Posterior vena cava (tissue), 2 donors: ENCODE results near the gene AQP6. TPM values are rescaled to one million over a fixed set of nuclear protein-coding genes. Genes with fewer than 3 reads are reported as not detected.
"Not testable (repeated sequence)": the region's sequence is repeated elsewhere in the genome, so short reads cannot be mapped to it uniquely, and the experiment has no call there.

Experiments
- DNase-seq: peaks from one replicate; pipeline ENCODE4 v3.0.0-alpha.2; 2020; ENCODE audit warnings: low spot score
- intact Hi-C, 2 donors: fragments of 100-400 bp; cut with DNase I; formaldehyde crosslinking; loops; one replicate each; pipeline versions ENCODE4 v1.14.1 to v1.14.2; 2022 to 2023
- total RNA-seq, 2 donors: library from RNA; stranded (reverse); fragmentation: NEBNext Ultra II Directional; extraction: Animal tissue kit (Norgen Biotek cat#: 25700); gene quantifications; one replicate each; pipeline ENCODE4 v1.2.1, GENCODE V29; 2021
- donor health status: DM: yes; HTN: yes; CAD: no.
- donor health status: DM: yes; HTN: yes; CAD: no.

AQP6 gene
- total RNA-seq, 2 donors from 2014 or later, result 0.05 TPM; not detected in 1

DNA sequence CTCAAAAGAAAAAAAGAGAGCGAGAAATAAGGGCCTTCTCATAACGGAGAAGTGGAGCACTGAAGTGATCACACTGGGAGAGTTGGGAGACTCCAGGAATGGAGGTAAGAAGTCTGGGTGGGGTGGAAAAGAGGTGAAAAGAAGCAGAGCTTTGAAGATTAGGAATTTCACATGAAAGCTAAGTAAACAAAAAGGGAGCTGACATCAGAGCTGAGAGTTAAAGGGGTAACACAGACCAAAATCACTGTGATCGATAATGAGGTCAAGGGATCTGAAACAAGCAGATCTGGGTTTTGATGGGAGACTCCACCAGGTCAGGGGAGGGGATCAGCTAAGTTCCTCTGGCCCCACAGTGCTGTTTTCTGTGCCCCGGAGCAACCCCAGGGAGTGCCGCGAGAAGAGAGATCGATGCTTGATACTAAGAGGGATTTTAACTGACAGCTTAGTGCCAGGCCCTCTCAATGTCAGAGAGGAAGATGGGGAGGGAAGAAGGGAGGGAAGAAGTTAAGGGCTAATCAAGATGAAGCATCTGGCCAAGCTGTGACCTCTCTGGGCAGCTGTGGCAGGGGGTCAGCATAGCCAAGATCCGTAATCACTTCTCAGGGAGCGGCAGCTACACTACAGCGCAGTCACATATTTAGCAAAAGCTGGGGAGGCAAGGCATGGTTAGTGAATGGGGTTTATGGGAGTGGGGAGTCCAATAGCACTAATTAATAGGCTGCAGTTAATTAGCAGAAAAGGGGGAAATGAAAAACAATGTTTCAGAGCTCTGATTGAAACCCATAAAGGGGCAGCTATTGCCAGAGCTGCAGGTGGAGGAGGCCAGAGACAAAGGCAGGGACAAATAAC, 8.0 kb downstream of the AQP6 start:
- intact Hi-C loops, result no loop called here

DNA sequence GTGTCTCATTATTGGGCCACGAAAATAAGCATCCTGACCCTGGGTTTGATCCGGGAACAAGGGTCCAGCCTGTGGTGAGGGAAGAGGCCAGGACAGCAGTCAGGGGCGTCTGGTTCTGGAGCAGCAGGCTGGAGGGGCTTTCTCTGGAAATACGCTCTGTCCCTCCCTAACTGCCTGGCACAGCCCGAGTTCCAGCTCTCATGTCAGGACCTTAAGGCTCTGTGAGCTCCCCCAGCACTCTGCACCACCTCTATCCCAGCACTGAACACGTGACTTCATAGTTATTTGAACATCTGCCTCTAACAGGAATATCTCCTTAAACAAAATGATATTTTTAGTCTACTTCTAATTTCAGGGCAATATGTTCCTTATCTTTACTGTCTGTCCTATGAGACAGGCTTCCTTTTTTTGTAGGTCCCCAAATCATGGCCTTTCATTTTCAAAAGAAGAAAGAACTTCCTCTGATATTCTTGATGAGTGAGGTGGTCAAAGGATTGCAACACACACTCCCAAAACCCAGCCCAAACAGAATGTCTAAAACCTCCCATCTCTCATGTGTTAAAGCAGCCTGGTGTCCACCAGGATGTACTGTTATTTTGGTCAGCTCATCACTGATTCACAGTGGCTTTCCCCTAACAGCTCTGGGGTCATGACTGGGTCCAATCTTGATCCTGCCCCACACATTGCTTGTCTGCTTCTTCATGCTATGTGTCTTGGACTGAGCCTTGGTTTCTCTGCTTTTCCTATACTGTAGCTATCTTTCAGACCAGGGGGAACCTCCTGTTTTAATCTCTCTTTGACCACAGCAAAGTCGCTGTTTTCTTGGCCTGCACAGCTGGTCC, 9.7 kb downstream of the AQP6 start:
- no peak for DNase-seq
- intact Hi-C loops, result no loop called here

More for the DNA sequence above, 8.0 kb downstream of the AQP6 start:
- DNase-seq, result no peak

DNA sequence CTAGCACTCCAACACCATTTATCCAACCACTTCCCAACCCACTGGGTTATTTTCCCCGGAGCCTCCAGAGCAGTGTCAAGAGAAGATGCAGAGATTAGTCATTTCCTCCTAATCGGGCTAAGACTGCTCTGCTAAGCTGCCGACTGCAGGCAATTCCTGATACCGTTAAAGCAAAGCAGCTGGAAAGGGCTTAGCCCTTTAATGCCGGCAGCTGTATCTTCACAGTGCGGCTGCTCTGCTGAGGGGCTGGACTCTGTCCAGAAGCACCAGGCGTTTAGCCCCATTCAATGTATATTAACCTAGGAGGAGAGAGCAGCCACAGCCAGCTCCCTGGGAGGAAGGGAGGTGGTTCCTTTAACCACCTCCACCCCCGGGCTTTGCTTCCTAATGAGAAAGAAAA, 11.1 kb downstream of the AQP6 start:
- intact Hi-C loops, result no loop called here
- no peak for DNase-seq

GRCh38 chr12:49984476-49985359, 12.0 kb downstream of the AQP6 start:
- no peak for DNase-seq
- intact Hi-C loops, result no loop called here

- DNase-seq, result no peak
- intact Hi-C loops, result no loop called here
Observed at GRCh38 chr12:49985981-49986380, 13.2 kb downstream of the AQP6 start.

DNA sequence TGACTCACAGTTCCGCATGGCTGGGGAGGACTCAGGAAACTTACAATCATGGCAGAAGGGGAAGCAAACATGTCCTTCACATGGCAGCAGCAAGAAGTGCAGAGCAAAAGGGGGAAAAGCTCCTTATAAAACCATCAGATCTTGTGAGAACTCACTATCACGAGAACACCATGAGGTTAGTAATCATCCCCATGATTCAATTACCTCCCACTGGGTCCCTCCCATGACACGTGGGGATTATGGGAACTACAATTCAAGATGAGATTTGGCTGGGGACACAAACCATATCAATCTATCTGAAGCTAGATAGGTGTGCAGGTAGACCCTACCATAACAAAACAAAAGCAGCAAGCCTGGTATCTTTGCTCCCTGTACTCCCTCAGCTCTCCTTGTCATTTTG, 13.7 kb downstream of the AQP6 start:
- intact Hi-C loops, DNase-seq: not testable (repeated sequence)

GRCh38 chr12:49987625-49988303, 15.0 kb downstream of the AQP6 start:
- no peak for DNase-seq
- intact Hi-C loops, result no loop called here

- DNase-seq, intact Hi-C loops: not testable (repeated sequence)
Observed at GRCh38 chr12:49989400-49989799, 16.7 kb downstream of the AQP6 start.

DNA sequence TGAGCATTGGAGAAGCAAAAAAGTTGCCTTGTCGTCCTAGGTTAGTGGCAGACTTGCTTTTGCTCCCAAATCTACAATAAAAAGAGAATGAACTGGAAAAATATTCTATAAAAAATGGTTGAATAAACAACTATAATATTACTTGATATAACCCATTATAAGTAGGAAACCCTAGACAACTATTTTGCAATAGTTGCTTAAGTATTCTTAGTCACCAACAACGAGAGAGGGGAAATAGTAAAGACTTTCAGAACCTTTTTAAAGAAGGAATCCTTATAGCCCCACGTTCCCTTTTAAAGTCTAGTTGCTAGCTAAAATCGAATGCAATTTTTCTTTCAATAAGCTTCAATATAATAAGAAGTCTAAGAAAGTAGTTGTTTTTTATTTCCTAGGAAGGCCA, 17.5 kb downstream of the AQP6 start:
- DNase-seq, result no peak
- intact Hi-C loops, result no loop called here

DNA sequence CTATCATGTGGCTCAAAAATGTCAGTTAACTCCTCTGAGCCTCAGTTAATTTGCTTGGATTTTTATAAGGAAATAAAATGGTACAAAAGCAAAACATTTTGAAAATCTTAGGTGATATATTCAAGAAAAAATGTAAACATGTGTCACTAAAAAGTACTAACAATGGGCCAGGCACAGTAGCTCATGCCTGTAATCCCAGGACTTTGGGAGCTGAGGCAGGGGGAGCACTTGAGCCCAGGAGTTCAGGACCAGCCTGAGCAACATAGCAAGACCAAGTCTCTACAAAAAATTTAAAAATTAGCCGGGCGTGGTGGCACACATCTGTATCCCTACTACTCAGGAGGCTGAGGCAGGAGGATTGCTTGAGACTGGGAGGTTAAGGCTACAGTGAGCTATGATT, 25.7 kb downstream of the AQP6 start:
- no peak for DNase-seq

DNA sequence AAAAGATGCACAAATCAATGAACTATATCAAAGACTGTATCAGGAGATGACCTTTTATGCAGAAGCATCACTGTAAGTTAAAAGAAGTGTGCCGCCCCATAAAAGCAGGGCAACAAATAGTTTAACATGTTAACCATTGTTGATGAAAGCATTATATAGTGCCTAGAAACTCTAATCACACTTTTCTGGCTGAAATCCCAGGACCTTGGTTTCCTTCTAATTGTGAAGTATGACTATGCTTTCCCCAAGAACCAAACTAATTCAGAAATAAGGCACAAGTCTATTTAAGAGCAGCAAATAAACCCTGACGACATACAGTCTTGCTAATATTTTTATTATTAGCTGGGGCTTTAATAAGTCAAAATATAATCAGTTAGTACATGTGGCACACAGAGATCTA, 30.8 kb downstream of the AQP6 start:
- no peak for DNase-seq
- intact Hi-C loops, result no loop called here

More for the DNA sequence above, 25.7 kb downstream of the AQP6 start:
- intact Hi-C loops, result no loop called here

DNA sequence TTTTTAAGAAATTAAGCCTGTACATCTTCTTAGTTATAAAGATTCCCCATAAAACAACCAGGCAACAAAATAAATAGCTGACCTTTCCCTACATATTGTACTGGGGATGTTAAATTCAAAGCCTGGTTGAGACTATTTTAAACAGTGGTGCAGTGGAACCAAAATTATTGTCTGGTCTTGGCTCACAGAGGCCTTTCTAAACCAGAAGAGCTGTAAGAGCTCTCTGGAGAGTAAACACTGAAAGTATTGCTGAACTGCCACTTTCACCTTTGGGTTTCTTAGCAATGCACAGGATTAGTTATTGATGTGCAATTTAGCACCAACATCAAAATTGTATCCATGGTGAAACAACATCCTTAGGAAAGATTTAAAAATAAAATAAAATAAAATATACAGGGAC, 31.9 kb downstream of the AQP6 start:
- intact Hi-C loops, result no loop called here
- DNase-seq, result no peak

- no peak for DNase-seq
- intact Hi-C loops, result no loop called here
Observed at GRCh38 chr12:50005175-50005574, 32.4 kb downstream of the AQP6 start.

GRCh38 chr12:50006280-50006679, 33.5 kb downstream of the AQP6 start:
- intact Hi-C loops, result no loop called here
- no peak for DNase-seq

- intact Hi-C loops, result no loop called here
- DNase-seq, result no peak
Observed at GRCh38 chr12:50006754-50007442, 34.2 kb downstream of the AQP6 start.

GRCh38 chr12:50013361-50014147, 40.8 kb downstream of the AQP6 start:
- intact Hi-C loops, result loop anchor here in 1 of 2 donors (5.0 kb wide), 1 partner anchor 1984 kb away; no protein-coding TSS in a partner anchor
- DNase-seq, result no peak

GRCh38 chr12:50014342-50014741, 41.6 kb downstream of the AQP6 start:
- no peak for DNase-seq

More at GRCh38 chr12:50014342-50014741, 41.6 kb downstream of the AQP6 start:
- intact Hi-C loops, result loop anchor here in 1 of 2 donors (5.0 kb wide), 1 partner anchor 1983 kb away; no protein-coding TSS in a partner anchor
